SKM-1 treated with dmso at 0.1 percent for 144 hours (cell line): Measurements from ENCODE around the gene MSI2.
A peak's percentile ranks its signal among the peaks of the same experiment; 100 is the strongest.

Experiments
- DNase-seq: peaks from one replicate; lab custom pipeline; 2025; ENCODE audit not compliant: unreplicated experiment; lab: John Stamatoyannopoulos, UW

MSI2 gene

DNA sequence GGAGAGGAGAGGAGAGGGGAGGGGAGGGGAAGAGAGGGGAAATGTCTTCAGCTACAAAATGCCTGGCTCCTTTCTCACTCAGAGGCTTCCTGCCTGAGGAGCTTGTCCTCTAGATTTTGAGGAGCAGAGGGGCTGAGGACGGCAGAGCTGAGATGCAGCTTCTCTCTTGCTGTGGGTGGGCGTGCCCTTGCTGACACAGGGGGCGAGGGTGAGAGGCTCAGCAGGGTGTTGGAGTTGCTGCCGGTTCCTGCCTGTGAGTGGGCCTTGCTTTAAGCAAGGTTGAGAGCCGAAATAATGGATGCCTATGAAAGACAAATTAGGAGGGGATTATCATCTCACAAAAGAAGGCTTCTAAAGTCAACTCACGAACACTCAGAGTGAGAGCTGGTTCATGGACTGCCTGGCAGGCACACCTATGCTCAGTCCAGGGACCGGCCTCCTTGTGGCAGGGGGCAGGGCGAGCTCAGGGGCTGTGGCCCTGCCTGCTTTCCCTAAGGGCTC, 215.6 kb downstream of the MSI2 start:
- no peak for DNase-seq

DNA sequence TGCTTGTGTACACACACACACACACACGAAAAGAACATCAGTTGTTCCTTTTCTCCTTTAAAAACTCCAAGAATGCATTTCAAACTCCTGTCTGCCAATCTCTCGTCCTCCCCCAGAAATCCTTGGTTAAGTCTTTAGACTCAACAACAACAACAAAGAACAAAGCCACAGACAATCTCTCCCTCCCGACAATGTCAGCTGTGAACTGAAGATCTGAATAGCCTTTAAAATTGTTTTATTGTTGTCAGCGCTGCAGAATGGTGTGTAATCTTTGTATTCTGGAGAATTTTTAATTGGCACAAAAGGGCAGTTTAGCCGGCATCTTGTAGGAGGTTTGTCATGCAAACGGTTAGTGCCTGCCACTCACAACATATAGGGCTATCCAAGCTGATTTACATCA, 219.5 kb downstream of the MSI2 start:
- DNase-seq, result no peak

DNA sequence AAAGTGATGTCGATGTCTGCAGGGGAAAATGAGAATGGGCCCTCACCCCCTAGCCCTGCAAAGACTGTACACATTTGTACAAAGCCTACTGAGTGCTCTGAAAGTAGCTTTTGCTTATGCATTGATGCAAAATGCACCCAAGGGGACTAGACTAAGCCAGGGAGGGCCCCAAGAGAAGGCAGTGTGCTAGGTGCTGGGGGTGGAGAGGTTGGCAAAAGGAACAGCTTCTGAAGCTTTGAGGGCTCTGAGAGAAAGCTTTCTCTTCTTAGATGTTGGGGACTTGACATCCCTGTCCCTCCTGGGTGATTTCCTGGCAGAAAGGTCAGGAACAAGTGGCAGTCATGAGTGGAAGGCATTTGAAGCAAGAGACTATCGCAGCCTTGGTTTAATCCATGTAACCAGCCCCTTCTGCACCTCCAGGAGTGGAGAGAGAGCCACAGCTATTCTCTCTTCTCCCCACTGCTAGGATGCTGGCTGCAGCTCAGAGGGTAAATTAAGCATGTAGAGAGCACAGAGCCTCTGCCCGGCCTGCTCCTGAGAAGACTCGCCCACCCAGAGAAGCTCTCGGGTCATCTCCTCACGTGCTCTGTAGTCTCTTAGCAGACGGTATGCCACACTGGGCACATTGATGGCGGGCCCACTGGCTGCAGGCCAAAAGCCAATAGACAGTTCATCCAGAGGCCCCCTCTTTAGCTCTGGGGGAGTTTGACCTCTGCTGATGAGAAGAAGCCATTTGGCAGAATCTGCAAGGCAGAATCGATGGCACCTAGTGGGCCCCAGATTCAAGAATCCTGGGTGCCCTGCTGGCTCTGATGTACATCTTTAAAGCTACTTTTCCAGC, 221.4 kb downstream of the MSI2 start:
- DNase-seq, result no peak

DNA sequence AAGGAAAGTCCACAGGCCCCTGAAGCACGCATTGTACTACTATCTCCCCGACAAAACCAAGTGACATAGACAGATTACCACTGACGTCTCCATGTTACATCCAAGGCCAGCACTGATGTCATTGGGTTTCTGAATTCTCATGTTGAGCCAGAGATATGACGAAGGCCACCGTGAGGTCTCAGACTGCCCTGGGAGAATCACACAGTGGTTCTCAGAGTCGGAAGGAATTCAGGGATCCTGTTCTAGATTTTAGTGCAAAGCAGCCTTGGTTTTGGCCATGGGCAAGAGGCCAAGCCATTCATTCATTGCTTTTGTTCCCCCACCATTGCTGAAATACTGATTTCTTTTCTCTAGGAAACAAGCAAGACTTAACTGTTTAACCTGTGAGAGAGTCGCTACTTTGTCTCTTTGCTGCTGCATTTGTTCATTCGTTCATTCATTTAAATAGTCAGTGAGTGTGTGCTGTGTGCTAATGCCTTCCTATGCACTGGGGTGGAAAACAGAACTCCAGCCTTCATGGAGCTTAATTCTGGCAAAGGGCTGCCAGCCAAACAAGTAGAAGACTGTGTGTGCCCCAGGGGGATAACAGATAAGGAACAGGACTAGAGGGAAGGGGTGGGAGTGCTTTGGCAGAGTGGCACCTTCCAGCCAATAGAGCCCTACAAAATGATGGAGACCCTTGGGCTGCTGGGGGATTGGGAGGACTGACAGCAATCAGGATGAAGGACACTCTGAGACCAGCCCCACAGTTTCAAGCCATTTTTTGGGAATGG, 222.3 kb downstream of the MSI2 start:
- no peak for DNase-seq

DNA sequence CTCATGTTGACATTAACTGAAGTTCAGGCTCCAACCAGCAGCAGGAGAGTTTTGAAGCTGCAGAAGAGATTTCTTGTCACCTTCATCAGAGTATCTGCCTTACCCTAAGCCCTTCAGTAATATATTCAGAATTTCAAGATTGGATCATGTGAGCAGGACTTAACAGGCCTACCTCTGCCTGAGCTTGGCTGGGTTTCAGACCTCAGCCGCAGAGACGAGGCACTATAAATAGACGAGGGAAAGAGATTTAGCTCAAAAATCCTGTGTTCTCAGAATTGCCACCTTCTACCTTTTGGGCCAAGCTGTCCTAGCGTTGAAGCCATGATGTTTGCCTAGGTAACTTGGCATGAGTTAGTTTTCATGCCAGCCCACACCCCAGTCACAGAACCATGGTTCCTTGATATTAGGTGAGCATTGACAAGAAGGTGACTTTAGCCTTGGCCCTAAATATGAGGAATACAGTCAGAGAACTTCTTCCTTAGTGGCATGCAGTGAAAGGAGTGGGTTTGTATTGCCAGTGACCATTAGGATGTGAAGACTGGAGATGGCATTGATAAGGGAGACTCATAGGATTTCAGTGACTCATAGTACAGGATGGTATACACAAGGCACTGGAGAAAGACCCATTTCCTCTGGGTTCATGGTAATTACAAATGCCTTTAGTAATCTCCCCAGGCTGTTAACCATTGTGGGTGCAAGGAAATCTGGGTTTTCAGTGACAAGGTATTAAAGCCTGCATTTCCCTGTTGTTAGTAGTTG, 224.3 kb downstream of the MSI2 start:
- DNase-seq, result no peak

DNA sequence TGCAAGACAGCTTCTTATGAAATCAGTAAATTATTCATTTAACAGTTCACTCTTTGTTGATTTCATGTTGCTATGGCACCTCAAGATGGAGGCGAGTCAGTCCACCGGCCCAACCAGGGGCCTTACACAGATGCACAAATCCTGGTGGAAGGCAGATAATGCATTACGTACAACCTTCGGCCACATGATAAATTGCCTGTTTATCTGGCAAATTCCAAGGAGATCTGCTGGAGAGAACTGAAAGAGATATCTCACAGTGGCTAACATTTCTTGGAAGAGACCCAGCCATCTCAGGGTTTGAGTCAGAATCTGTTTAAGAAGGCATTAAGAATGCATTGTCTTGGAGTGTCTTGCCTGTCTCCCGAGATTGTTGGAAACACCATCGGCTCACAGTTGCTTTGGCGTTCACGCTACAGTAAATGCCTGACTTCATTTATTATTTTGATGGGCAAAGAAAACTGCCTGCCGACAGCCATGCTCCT, 225.6 kb downstream of the MSI2 start:
- no peak for DNase-seq

DNA sequence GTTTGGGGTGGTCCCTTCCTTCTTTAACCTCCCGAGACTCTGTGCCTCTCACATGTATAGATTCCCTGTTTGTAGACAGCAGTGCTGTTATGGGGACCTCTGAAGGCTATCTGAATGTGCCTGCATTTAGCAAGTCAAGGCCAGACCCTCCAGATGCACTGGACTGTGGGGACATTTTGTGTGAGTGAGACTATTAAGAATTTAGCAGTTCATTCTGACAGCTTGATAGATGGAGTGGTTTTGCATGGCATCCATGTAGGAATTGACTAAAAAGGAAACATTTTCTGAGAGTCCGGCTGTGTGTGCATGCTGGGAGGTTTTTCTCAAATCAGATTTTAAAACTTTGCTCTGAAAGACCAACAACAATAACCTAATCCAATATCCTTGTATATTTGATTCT, 226.3 kb downstream of the MSI2 start:
- DNase-seq, result no peak

DNA sequence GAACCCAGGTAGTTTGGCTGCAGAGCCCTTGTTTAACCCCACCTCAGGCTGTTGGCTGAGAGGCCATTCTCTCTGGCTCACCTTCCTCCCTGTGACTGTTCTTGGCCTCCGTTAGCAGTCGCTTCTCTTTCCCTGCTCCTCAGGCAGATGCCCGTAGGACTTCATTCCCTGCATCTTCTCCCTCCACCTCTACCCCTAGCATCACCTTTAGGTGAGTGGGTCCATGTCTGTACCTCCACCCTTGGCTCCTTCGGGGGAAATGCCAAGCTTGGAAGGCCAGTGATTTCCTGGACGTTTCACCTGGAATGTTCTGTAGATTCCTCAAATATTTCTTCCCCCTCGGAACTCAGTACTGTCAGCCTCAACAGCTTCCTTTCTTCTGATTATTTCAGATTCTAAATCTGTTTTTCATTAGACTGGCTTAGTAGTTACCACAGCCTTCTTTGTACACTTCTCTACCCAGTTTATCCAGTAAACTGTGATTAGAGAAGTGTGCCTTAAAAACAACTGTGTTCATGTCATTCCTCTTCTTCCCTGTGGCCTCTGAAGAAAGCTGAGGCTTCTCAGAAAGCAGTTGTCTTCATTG, 227.9 kb downstream of the MSI2 start:
- no peak for DNase-seq

DNA sequence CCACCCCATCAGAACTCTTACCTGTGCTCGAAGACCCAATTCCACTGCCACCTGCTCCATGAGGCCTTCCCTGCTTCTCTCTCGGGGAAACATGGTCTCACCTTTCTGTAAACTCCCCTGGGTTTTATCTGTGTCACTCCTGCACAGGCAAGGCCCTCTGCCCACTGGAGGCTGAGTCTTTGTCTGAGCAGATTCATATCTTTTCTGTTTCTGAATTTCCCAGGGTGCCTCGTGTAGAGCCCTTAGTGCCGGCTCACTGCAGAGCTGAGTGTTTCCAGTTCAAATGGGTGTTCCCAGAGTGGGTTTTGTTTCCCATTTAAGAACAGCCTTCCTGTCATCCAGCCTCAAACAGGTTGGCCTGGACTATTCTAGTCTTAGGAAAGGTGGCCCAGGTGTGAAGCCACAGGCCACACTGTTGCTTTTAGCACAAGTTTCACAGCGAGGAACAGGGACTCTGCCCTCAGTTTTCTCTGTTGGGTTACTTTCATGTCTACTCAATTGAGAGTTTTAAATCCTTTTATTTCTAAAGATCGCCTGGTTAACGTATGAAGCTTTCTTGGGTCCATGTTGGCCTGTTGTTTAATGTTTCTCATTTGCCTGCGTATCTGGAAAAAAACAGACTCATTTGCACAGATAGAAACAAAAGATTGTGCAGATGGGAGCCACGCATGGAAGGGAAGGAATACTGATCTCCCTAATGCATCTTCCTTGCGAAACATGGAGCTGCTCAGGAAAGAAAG, 228.7 kb downstream of the MSI2 start:
- DNase-seq, result no peak

DNA sequence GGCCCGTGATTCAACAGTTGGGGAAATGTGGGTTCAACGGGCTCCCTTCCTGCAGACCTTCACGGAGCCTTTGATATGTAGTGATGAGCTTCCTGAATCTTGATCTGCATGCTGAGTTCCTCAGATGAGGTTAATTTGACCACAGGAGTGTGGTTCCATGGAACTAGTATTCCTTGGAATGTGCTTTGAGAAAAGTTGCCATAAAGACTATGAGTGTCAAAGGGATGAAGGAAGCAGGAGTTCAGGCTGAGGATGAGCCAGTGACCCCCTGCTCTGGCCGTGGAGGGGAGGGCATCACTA, 229.2 kb downstream of the MSI2 start:
- DNase-seq, result no peak

DNA sequence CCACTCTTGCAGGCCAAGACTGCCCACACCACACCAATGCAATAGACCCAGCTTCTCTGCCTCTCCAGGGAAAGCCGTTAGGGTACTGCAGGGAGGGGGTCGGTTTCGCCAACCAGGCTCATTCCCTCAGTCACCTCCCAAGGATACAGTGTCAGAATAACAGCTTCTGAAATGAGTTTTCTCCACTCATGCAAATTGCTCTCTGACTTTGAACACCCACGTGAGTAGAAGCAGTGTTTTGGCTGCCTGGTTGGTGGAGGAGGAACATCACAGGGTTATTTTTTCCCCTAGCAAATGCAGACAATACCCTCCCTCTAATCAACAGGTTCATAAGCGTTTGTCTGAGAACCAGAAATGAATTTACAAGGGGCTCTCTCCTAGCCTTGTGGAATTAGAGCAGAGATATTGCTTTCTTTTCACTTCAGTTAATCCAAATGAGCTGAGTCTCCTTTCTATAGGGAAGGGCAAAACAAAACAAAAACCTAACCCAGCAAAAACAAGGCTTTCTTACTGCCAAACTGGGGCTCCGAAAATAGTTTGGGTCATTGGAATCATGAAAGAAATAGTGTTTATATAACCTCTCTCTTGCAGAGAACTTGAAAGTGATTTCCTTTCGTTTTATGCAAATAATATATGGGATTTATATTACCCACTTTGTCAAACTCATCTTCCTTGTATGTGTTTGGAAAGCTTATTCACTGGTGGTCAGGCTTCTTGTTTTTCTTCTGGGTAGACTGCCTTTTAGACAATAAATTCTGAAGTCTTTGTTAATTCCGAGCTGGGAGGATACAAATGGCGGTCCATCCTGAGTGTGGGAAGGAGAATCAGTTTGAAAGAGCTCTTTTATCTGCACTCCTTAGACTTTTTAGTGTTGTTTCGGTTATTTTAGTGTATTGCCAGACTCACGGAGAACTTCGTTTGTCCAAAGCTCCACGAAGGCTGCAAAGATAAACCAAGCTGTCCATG, 229.9 kb downstream of the MSI2 start:
- no peak for DNase-seq

DNA sequence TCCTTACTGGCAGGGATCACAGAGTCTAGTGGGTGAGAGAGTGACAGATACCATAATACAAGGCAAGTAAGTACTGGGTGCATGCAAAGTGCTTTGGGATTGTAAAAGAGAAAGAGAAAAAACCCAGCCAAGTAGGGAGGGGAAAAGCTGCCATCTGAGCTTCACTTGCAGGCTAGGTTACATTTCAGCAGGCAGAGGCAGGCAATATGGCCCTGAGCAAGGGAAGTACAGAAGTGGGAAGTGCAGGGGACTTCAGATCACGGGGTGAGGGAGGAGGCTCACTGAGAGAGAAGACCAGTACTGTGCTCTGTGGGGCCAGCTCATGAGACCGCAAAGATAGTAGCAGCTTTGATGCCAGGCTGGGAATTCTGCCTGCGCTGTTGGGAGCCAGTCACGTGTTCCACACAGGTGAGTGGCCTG, 230.6 kb downstream of the MSI2 start:
- DNase-seq, result peak; percentile 23

DNA sequence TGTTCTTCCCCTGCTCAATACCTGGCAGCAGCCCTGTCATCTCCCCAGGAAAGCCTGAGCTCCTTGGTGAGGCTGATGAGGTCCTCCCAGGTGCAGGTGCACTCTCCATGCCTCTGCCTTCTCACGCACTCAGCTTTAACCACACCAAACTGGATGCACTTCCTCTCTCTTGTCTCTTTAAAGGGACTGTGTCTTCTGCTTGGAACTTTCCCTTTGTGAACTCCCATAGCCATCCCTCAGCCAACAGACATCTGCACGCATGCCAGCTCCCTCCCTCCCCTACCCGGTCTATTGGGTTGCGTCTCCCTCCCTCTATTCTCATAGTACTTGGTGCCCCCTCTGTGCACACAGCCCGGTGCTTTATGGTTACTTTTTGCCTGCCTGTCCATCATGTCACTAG, 231.2 kb downstream of the MSI2 start:
- no peak for DNase-seq

DNA sequence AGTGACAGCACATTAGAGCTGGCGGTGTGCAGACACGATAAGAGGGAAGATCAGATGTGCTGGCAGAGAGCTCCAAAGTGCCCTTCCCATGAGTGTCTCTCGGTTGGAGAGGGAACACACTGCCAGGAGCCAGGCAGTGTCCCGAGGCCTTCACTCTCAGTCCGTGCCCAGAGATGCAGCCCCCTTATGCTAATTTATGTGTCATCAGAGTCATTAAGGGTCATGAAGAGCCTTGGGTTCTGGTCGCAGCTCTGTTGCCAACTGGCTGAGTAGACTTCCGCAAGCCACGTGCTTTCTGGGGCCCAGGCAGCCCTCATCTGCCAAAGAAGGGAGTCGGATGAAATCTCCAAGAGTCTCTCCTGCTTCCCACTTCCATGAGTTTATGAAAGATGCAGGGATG, 232.5 kb downstream of the MSI2 start:
- DNase-seq, result no peak

DNA sequence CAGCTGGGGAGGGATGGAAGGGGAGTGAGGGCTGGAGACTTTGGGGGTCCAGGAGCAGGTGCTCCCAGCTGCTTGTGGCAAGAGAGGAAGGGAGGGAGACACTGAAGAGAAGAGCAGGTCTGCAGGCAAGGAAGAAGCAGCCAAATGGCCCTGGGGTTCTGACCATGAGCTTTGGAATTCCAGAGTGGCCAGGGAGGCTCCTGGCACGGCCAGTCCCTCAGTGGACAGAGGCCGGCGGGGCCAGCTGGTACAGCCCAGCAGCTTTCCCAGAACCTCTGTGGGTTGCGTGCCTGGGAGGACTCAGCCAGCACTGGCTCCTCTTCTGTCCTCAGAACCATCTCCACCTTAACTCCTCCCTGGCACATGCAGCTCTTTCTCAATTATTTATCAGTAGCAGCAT, 233.0 kb downstream of the MSI2 start:
- DNase-seq, result no peak

DNA sequence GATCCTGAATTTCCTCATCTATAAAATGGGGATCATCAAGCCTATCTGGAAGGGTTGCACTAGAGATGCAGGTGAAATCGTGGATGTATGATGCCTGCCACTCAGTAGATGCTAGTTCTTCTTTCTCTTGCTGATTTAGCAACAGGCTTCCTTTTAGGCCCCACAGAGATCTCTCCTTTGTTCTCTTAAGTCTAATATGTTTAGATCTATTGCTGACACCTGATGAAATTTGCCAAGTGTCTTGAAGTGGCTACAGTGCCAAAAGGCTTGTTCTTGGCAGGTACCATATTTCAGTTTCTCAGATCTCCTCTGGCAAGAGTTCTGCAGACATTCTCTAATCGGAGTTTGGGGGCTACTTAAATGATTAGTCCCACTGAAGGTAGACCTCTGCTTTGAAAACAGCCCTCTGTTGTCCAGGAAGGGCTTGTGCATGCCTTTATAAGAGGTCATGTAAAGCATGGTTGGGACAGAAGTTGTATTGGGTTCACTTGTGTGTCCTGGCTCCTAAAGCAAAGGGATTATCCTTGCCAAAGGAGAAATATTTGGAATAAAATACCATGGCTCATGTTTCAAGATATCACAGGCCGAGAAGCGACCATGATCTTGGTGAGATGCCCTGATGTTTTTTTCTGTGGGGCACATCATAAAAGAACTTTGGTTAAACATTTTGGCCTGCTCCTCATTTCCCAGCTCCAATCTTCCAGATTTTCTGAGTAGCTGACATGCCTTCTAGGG, 234.0 kb downstream of the MSI2 start:
- no peak for DNase-seq

DNA sequence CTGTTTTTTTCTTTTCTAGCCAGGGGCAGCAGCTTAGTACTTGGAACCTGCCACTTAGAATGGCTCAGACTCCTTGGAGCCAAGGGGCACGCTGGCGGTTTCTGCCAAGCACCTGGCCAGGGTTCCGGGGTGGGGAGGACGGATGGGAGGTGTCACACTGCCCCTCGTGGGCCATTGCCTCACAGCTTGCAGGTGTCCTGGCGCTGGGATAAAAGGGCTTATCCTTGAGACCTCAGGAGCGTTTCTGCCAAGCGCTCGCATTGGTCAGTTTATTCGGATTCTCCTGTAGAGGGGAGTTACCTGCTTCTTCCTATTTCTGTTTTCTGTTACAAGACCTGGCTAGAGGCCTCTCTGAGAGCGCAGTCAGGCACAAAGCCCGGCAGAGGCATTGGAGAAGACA, 234.6 kb downstream of the MSI2 start:
- DNase-seq, result no peak

DNA sequence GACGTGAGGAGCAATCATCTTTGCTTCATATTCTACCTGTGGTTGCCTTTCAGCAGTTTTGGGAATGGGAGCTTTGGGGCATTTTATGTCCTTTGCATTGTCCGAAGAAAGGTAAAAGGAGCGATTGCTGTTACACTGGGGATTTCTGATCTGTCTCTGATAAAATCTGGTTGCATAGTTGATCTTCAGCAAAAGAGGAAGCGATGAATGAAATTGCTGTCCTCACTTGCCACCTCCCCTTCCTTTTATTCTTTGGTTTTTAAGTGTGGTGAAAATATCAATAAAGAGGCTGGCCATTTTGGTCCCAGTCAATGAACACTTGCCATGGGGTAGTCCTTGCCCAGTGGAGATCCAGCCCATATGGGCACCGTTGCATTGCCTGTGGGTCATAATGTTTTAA, 236.8 kb downstream of the MSI2 start:
- no peak for DNase-seq

DNA sequence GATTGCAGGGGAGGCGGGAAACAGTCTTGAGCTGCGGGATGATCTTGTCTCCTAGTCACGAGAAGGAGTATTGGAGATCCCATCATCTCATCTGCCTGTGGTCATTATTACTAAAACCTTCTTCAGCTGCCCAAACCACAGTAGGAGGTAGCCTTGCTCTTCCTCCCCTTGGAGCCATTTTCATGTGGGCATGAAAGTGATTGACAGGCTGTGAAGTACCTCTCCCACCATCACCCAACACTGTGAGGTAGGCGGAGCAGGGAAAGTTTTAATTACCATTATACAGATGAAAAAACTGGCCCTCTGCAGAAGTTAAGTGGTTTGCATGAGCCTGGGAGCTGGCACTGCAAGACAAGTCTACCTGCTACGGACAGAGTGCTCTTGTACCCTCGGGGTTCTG, 237.3 kb downstream of the MSI2 start:
- DNase-seq, result no peak
